ENCODE data around the gene MROH2B. TPM values are rescaled to one million over a fixed set of nuclear protein-coding genes. Genes with fewer than 3 reads are reported as not detected.

Gene MROH2B
- total RNA-seq, 1 experiment from 2014 or later = not detected

DNA sequence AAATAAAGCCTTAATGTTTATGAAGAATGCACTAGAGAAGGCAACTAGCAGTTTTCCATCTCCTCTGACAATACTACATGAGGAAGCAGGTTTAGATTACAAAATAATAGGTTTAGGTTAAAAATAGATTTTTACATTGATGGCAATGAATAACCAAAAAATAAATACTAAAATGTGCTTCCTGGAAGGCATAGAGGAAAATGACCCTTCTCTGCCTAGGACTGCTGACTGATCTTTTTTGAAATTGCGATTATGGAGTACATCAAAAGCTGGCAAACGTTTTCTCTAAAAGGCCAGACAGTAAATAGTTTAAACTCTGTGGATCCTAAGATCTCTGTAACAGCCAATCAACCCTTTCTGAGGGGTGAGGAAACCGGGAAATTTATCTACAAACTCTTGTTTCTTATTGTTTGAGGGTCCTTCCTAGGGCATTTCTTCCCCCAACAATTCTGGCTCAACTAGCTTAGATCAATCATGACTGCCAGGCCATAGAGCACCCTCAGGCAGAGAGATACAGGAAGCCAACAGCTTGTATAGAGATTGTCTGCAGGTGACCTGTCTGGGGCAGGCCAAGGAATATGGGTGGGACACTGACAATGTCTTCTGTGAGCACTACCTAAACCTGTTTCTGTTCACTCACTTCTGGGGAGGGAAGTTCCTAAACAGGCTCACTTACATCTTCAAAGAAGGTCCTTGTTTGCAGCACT lies 67.3 kb downstream of the MROH2B start:
- TF ChIP-seq, protein P1, sequence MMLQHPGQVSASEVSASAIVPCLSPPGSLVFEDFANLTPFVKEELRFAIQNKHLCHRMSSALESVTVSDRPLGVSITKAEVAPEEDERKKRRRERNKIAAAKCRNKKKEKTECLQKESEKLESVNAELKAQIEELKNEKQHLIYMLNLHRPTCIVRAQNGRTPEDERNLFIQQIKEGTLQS (IDR thresholded peaks at IDR 0.05) = no peak
- no peak for TF ChIP-seq EZH2 (IDR thresholded peaks at IDR 0.05)
- Histone ChIP-seq H2AFZ (ENCODE audit: low read depth, low read length, poor library complexity, severe bottlenecking) (no peak overlapping the region), H3K4me3 (replicated peaks in 1 of 2; ENCODE audit: low read depth in 1 of 2, low read length in 2 of 2) (no peak overlapping the region), H3K9me2 (ENCODE audit: insufficient read depth) (no peaks in the 10 kb centered on the region), H3K27ac (ENCODE audit: low read depth, low read length) (no peak overlapping the region), H3K9ac (ENCODE audit: low read length) (no peak overlapping the region), H4K20me1 (ENCODE audit: insufficient read depth) (no peaks in the 10 kb centered on the region; the same call in 1 of the 2 replicates), H3K4me1 (ENCODE audit: control insufficient read depth in 1 of 2, insufficient read depth in 2 of 2, low read length in 2 of 2) (peaks cover 0 to under 1% of the 10 kb centered on the region in 2 experiments; a peak in 1 of 4 replicates), H3K9me3 (ENCODE audit: control insufficient read depth in 1 of 2, insufficient read depth in 1 of 2, low read depth in 1 of 2, low read length in 2 of 2) (no peaks in the 10 kb centered on the region), H3K4me2 (ENCODE audit: low read length) (no peak overlapping the region), H3K27me3 (ENCODE audit: insufficient read depth, low read length) (no peaks in the 10 kb centered on the region), H3K36me3 (ENCODE audit: control insufficient read depth in 1 of 2, insufficient read depth in 2 of 2, low read length in 2 of 2) (no peaks in the 10 kb centered on the region), H3K79me2 (ENCODE audit: insufficient read depth, low read length) (no peaks in the 10 kb centered on the region)
- BruUV-seq (replicated peaks) = no TSS peak
- RAD21 ChIA-PET (ENCODE audit: low non-redundant PET in 1 of 2, low total read pairs in 2 of 2, uncharacterized antibody in 2 of 2, unreplicated experiment in 2 of 2) = no interaction called here
- DNase-seq (ENCODE audit: low read depth, low spot score) (no peak), ATAC-seq (no peak)
- intact Hi-C loops (cut with micrococcal nuclease) = no loop called here
- CTCF ChIA-PET = no interaction called here
- POLR2A ChIA-PET = no interaction called here

DNA sequence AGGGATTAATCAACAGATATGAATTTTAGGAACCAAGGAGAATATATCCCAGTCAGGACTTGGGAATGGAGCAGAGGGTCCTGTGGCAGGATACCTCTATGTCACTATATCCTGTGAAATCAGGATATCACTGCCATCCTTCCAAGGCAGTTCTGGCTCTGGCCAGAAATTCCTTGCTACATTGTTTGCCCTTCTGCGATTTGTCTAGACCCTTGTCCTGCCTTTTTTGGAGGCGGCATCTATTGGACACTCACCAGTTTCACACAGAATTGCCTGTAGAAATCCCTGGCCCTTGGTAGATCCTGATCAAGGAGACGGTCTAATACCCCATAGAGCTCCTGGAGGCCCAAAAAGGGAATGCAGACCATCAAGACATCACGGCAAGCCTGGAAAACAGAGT lies 71.2 kb downstream of the MROH2B start:
- H4K20me1 ChIP-seq (ENCODE audit: insufficient read depth) = no peaks in the 10 kb centered on the region; the same call in 1 of the 2 replicates
- no peak overlapping the region for H3K9ac ChIP-seq (ENCODE audit: low read length)
- H3K4me1 ChIP-seq (ENCODE audit: control insufficient read depth in 1 of 2, insufficient read depth in 2 of 2, low read length in 2 of 2) = no peaks in the 10 kb centered on the region
- H2AFZ ChIP-seq (ENCODE audit: low read depth, low read length, poor library complexity, severe bottlenecking) = no peak overlapping the region
- intact Hi-C loops (cut with micrococcal nuclease) = no loop called here
- H3K4me2 ChIP-seq (ENCODE audit: low read length) = no peak overlapping the region
- ATAC-seq = no peak
- H3K9me2 ChIP-seq (ENCODE audit: insufficient read depth) = no peaks in the 10 kb centered on the region
- no peak for DNase-seq (ENCODE audit: low read depth, low spot score)
- H3K9me3 ChIP-seq (ENCODE audit: control insufficient read depth in 1 of 2, insufficient read depth in 1 of 2, low read depth in 1 of 2, low read length in 2 of 2) = no peaks in the 10 kb centered on the region
- ChIA-PET RAD21 (ENCODE audit: low non-redundant PET in 1 of 2, low total read pairs in 2 of 2, uncharacterized antibody in 2 of 2, unreplicated experiment in 2 of 2) (no interaction called here), CTCF (no interaction called here), POLR2A (no interaction called here)
- H3K27ac ChIP-seq (ENCODE audit: low read depth, low read length) = no peak overlapping the region
- H3K4me3 ChIP-seq (replicated peaks in 1 of 2; ENCODE audit: low read depth in 1 of 2, low read length in 2 of 2) = no peak overlapping the region
- no TSS peak for BruUV-seq (replicated peaks)
- no peaks in the 10 kb centered on the region for H3K27me3 ChIP-seq (ENCODE audit: insufficient read depth, low read length)
- no peak for TF ChIP-seq CEBPB (IDR thresholded peaks at IDR 0.05; ENCODE audit: low read depth)
- H3K79me2 ChIP-seq (ENCODE audit: insufficient read depth, low read length) = no peaks in the 10 kb centered on the region
- H3K36me3 ChIP-seq (ENCODE audit: control insufficient read depth in 1 of 2, insufficient read depth in 2 of 2, low read length in 2 of 2) = no peaks in the 10 kb centered on the region

Measured in HCT116 (cell line).